Epithelial cell of esophagus (primary cell): Measurements from ENCODE around the gene DTWD2.

Source experiments
- DNase-seq: peaks from one replicate; pipeline ENCODE4 v3.0.0; 2010; ENCODE audit warnings: low read depth
- H3K4me3 ChIP-seq: 2 replicates; pipeline ENCODE4 v1.5.1; 2011; ENCODE audit warnings: mild to moderate bottlenecking, low read length, control low read depth
- TF ChIP-seq, protein P1 (sequence below): IDR thresholded peaks from 2 replicates; pipeline ENCODE4 v1.5.1; 2011; ENCODE audit warnings: low read depth, mild to moderate bottlenecking, low read length, control low read depth, inconsistent platforms; ENCODE audit not compliant: insufficient read depth; ENCODE audit errors: missing control alignments

DTWD2 gene

DNA sequence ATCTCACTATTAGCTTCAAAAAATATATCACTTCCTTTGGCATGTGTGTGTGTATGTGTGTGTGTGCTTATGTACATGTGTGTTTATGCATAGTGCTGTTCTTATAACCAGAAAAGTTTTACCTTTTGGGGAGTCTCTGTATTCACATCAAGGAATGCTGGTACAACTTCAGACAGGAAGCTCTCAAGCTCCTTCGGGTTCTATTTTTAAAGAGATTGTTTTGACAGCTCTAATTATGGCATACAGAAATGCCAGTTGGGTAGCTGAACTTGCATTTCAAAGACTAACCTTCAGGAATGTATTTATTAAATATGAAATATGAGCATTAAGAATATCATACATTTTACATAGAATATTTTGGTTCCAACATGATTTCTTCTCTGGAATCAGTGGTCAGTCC, 163.1 kb downstream of the DTWD2 start:
- H3K4me3 ChIP-seq = no peak overlapping the region
- TF ChIP-seq, protein P1, sequence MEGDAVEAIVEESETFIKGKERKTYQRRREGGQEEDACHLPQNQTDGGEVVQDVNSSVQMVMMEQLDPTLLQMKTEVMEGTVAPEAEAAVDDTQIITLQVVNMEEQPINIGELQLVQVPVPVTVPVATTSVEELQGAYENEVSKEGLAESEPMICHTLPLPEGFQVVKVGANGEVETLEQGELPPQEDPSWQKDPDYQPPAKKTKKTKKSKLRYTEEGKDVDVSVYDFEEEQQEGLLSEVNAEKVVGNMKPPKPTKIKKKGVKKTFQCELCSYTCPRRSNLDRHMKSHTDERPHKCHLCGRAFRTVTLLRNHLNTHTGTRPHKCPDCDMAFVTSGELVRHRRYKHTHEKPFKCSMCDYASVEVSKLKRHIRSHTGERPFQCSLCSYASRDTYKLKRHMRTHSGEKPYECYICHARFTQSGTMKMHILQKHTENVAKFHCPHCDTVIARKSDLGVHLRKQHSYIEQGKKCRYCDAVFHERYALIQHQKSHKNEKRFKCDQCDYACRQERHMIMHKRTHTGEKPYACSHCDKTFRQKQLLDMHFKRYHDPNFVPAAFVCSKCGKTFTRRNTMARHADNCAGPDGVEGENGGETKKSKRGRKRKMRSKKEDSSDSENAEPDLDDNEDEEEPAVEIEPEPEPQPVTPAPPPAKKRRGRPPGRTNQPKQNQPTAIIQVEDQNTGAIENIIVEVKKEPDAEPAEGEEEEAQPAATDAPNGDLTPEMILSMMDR = no peak
- DNase-seq = no peak

DNA sequence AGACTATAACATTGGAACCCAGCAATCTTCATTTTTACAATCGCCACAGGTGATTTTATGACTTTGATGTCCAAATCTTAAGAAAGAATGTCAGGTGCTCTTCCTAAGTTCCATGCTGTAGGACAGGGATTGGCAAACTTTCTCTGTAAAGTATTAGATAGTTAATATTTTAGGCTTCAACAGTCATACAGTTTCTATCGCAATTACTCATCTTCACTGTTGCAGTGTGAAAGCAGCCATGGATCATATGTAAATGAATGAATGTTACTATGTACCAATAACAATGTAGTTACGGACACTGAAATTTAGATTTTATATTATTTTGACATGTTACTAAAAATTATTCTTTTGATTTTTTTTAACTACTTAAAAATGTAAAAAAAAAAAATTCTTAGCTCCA, 169.7 kb downstream of the DTWD2 start:
- H3K4me3 ChIP-seq = no peak overlapping the region
- DNase-seq = no peak
- TF ChIP-seq, protein P1 = no peak

DNA sequence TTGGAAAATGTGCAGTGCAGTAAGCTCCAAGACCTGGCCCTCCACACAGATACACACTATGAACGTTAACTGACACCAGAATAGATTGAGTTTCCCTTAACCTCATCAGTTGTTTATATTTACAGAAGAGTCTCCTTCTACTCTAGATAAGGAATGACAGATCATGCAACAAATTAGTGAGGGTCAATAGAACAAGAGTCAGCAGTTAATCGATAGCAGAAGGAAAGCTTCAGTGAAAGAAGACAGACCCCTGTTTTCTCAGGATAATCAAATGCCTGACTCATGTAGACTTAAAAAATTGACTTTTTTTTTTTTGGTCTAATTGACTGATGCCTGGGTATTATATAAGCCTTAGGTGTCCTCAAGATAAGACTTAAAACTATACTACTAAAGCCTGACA, 179.9 kb downstream of the DTWD2 start:
- H3K4me3 ChIP-seq = no peak overlapping the region
- no peak for DNase-seq
- TF ChIP-seq, protein P1 = no peak

DNA sequence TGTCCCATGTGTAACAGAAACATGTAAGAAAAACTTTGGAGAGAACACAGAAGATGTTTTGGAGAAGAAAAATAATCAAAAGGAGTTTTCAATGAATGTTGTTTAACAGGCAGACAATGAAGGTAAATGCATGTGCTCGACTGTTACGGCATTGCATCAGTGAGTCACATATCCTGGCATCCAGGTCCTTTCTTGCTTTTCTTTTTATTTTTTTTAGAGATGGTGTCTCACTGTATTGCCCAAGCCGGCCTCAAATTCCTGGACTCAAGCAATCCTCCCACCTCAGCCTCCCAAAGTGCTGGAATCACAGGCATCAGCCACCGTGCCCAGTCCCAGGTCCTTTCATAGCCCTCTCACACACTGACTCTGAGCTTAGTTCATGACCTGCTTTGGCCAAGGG, 181.8 kb downstream of the DTWD2 start:
- TF ChIP-seq, protein P1 = no peak
- H3K4me3 ChIP-seq = no peak overlapping the region
- DNase-seq = peak; percentile 61

DNA sequence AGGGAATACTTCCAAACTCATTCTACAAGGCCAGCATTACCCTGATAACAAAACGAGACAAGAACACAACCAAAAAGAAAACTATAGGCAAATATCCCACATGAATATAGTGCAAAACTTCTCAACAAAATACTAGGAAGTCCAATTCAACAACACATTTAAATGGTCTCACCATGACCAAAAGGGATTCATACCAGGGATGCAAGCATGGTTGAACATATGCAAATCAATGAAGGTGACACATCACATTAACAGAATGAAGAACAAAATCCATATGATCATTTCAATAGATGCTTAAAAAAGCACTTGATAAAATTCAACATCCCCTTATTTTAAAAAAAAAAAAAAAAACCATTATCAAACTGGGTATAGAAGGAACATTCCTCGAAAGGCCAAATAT, 186.0 kb downstream of the DTWD2 start:
- H3K4me3 ChIP-seq = no peak overlapping the region
- DNase-seq = no peak
- TF ChIP-seq, protein P1 = no peak

DNA sequence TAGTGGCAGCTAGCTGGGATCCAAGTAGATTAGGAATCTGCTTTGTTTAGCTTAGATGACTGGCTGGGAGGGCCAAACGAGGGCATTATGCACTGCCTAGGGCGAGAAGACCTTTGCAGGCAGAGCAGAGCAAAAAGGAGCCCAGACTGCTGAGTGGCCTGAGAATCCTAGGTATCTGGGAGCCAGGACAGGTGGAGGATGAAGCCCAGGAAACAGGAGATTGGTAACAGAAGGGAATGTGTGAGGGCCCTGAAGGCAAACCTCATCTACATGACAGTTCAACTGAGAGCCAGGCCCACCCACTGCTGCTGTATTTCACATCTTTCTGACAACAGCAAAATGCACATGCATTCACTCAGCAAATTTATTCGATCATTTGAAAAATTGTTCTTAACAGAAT, 192.3 kb downstream of the DTWD2 start:
- H3K4me3 ChIP-seq = no peak overlapping the region
- no peak for DNase-seq
- TF ChIP-seq, protein P1 = no peak

DNA sequence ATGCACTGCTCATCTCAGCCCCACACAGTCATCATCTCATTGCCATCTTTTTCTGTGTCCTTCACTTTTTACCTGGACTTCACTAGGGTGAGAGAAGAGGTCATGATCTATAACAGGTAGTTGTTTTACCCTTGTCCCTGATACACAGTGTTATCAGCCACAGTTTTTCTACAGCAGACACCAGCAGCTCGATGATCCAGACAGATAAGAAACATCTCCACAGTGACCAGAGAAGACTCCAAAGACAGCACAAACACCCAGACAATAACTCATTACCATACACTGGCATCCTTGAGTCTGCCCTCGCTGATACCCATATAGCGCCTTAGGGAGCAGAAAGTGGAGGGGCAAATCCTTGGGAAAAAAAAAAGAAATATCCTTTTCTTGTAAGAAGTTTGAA, 194.1 kb downstream of the DTWD2 start:
- no peak for DNase-seq
- no peak overlapping the region for H3K4me3 ChIP-seq
- TF ChIP-seq, protein P1 = no peak
